ENCODE measurements around the gene RBBP8.
A peak's percentile ranks its signal among the peaks of the same experiment; 100 is the strongest.

Gene RBBP8

GRCh38 chr18:23036660-23037201 lies 103.6 kb downstream of the RBBP8 start:
- TF ChIP-seq CTCF (IDR thresholded peaks at IDR 0.05; ENCODE audit: control insufficient read depth, insufficient read depth, low read depth, low read length, missing control alignments) = no peak
- no peak for DNase-seq (ENCODE audit: low read depth)
- H3K4me3 ChIP-seq (ENCODE audit: control insufficient read depth, low read depth, low read length) = no peak overlapping the region

- no peak overlapping the region for H3K4me3 ChIP-seq (ENCODE audit: control insufficient read depth, low read depth, low read length)
- DNase-seq (ENCODE audit: low read depth) = no peak
- no peak for TF ChIP-seq CTCF (IDR thresholded peaks at IDR 0.05; ENCODE audit: control insufficient read depth, insufficient read depth, low read depth, low read length, missing control alignments)
These were observed 104.5 kb downstream of the RBBP8 start for GRCh38 chr18:23037646-23038045.

GRCh38 chr18:23038712-23039111 lies 105.6 kb downstream of the RBBP8 start:
- DNase-seq (ENCODE audit: low read depth) = peak; percentile 79
- no peak overlapping the region for H3K4me3 ChIP-seq (ENCODE audit: control insufficient read depth, low read depth, low read length)
- no peak for TF ChIP-seq CTCF (IDR thresholded peaks at IDR 0.05; ENCODE audit: control insufficient read depth, insufficient read depth, low read depth, low read length, missing control alignments)

GRCh38 chr18:23042133-23042532 lies 109.0 kb downstream of the RBBP8 start:
- no peak for DNase-seq (ENCODE audit: low read depth)

GRCh38 chr18:23043803-23044376 lies 110.8 kb downstream of the RBBP8 start:
- DNase-seq (ENCODE audit: low read depth) = no peak
- H3K4me3 ChIP-seq (ENCODE audit: control insufficient read depth, low read depth, low read length) = no peak overlapping the region
- no peak for TF ChIP-seq CTCF (IDR thresholded peaks at IDR 0.05; ENCODE audit: control insufficient read depth, insufficient read depth, low read depth, low read length, missing control alignments)

More at GRCh38 chr18:23042133-23042532, 109.0 kb downstream of the RBBP8 start:
- TF ChIP-seq CTCF (IDR thresholded peaks at IDR 0.05; ENCODE audit: control insufficient read depth, insufficient read depth, low read depth, low read length, missing control alignments) = no peak
- H3K4me3 ChIP-seq (ENCODE audit: control insufficient read depth, low read depth, low read length) = no peak overlapping the region

GRCh38 chr18:23049698-23050373 lies 116.7 kb downstream of the RBBP8 start:
- no peak overlapping the region for H3K4me3 ChIP-seq (ENCODE audit: control insufficient read depth, low read depth, low read length)
- DNase-seq (ENCODE audit: low read depth) = no peak
- TF ChIP-seq CTCF (IDR thresholded peaks at IDR 0.05; ENCODE audit: control insufficient read depth, insufficient read depth, low read depth, low read length, missing control alignments) = no peak
